HEK293T (cell line): ENCODE measurements around the gene PXN.

Source experiments
- ELF4 ChIP-seq: fragments of 450-650 bp; IDR thresholded peaks from 2 replicates; pipeline ENCODE4 v1.6.1; 2017; ENCODE audit warnings: antibody characterized with exemption
- FOXA1 ChIP-seq: fragments of 450-650 bp; IDR thresholded peaks from 2 replicates; pipeline ENCODE4 v1.6.1; 2016; ENCODE audit warnings: mild to moderate bottlenecking
- FOXM1 ChIP-seq: fragments of 450-650 bp; IDR thresholded peaks from 2 replicates; pipeline ENCODE4 v1.6.1; 2017; ENCODE audit warnings: mild to moderate bottlenecking, borderline replicate concordance
- LEF1 ChIP-seq: fragments of 450-650 bp; IDR thresholded peaks from 2 replicates; pipeline ENCODE4 v1.6.1; 2017; ENCODE audit warnings: mild to moderate bottlenecking, borderline replicate concordance
- PKNOX1 ChIP-seq: fragments of 450-650 bp; IDR thresholded peaks from 2 replicates; pipeline ENCODE4 v1.6.1; 2016
- SUZ12 ChIP-seq: fragments of 450-650 bp; IDR thresholded peaks from 2 replicates; pipeline ENCODE4 v1.6.1; 2016; ENCODE audit warnings: mild to moderate bottlenecking
- TARDBP ChIP-seq: fragments of 450-650 bp; IDR thresholded peaks from 2 replicates; pipeline ENCODE4 v1.6.1; 2016

DNA sequence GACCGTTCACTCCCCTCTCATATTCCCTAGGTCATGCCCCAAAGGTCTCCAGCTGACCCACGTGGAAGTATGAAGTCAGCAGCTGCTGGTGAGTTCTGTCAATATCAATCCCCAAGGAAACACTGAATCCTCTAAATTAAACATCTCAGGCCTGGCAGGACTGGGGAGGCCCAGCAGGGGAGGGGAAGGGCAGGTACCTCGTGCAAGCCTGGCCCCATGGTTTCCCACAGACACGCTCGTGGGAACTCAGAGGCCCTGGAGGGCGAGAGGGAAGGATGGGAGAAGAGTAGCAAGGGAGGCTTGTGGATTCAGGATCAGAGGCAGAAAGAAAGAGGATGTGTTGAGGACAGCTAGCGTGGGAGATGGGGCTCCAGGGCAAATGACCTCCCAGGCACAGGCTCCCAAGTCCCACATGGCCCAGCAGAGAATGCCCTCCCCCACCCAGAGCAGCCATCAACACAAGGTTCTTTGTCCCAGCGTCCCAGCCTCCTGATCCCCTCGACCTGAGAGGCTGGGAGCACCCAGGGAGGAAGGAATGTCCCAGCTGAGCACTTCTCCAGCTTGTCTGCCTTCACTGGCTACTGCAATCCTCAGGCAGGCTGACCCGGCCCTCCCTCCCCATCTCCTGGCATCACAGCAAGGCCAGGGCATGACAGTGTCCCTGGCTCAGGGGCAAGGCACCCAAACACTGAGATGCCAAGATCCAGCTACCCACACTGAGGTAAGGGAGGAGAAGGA is 44.5 kb downstream of the PXN start:
- TF ChIP-seq LEF1, result no peak
- TF ChIP-seq FOXA1, result no peak
- TF ChIP-seq FOXM1, result no peak
- TF ChIP-seq PKNOX1, result no peak
- no peak for TF ChIP-seq TARDBP
- no peak for TF ChIP-seq SUZ12
- no peak for TF ChIP-seq ELF4
